ENCODE data around the gene ARAP2. TPM values are rescaled to one million over a fixed set of nuclear protein-coding genes. Genes with fewer than 3 reads are reported as not detected.
"Not testable (repeated sequence)": the region's sequence is repeated elsewhere in the genome, so short reads cannot be mapped to it uniquely, and the experiment has no call there.

ARAP2 gene
- total RNA-seq, 1 donor from 2014 or later = 37.5 TPM

- intact Hi-C loops (cut with micrococcal nuclease) = no loop called here
Measured at GRCh38 chr4:36192922-36193321, 51.4 kb downstream of the ARAP2 start.

GRCh38 chr4:36189511-36190226 lies 54.6 kb downstream of the ARAP2 start:
- intact Hi-C loops (cut with micrococcal nuclease) = no loop called here

DNA sequence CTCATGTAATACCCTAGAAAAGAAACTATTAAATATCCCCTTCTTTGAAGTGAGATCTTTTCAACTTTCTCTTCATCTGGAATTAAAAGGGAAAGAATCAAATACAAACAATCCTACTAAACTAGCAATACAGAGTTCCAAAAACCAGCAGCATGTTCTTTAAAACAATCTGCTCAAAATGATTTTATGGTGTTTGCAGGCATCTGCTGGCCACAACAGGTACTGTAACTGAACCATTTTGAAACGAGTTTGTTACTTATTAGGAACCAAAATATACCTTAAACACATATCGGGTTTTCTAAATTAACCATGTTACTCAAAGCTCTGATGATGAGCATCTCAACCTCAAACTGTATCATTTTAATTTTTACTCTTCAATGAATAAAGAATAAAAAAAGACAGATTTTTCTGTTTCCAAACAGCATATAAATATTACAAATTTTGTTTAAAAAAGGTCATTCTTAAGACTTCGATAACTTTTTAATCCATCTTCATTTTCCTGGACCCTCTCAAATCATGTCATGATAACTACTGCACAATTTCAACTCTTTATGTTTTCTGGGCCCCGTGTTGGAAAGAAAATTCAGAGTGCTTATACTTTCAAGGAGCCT lies 56.5 kb downstream of the ARAP2 start:
- intact Hi-C loops (cut with micrococcal nuclease) = no loop called here

- intact Hi-C loops (cut with micrococcal nuclease) = no loop called here
Measured at GRCh38 chr4:36183665-36184393, 60.5 kb downstream of the ARAP2 start.

DNA sequence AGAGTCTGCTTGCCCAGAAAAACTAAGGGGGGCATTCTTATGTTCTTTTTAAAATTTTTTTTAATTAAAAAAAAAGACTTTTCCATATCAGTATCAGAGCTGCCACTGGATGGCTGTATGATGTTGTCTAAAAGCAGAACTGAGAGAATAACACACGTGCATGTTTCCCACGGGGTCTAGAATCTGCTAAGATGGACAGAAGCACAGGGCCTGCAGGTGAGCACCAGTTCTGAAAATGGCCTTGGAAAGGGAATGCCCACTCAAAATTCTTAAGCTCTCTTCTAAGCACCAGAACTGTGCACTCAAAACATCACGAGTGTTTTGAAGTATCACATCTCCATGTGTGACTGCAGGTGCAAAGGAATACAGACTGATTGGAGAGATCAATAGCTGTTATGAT lies 61.1 kb downstream of the ARAP2 start:
- intact Hi-C loops (cut with micrococcal nuclease) = no loop called here

DNA sequence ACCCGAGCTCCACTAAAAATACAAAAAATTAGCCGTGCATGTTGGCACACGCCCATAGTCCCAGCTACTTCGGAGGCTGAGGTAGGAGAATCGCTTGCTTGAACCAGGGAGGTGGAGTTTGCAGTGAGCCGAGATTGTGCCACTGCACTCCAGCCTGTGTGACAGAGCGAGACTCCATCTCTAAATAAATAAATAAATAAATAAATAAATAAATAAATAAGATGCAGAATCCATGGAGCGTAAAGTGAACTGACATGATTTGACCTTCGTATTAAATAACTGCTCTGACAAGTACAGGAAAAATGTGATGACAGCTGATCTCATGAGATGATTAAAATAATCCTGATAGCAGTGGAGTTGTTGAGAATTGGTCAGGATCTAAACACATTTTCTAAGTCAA lies 62.0 kb downstream of the ARAP2 start:
- intact Hi-C loops (cut with micrococcal nuclease) = not testable (repeated sequence)

GRCh38 chr4:36180206-36180605 lies 64.1 kb downstream of the ARAP2 start:
- intact Hi-C loops (cut with micrococcal nuclease) = no loop called here

DNA sequence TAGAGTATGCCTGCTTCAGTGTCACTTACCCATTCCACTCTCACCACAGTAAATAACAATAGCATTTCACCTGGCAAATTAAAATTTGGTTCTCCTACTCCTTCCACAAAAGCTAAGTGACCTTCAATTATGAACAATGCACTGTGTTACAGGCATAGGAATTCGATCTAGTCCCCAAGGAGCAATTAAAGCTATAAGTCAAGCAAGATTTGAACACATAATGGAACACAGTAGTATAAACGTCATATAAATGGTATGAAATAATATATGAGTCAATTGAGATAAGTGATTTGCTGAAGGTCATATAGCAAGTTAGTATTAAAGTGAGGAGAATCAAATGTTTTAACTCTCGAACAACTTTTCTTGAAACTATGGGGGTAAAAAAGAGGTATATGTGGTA lies 65.8 kb downstream of the ARAP2 start:
- intact Hi-C loops (cut with micrococcal nuclease) = no loop called here

DNA sequence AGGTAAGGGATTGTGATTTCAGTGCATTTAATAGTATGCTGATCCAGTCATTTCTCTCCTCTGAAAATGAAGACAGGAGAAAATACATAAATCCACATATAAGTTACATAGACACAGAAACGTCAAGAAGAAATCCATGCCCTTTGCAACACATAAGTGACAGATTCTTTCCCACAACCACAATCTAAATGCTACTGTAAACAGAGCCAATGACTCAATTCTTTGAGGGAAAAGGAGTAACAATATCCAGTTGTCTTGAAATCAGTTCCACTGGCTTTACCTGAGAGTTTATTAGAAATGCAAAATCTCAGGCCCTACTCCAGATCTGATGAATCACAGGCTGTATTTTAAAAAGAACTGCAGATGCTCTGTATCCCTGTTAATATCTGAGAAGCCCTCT lies 66.4 kb downstream of the ARAP2 start:
- intact Hi-C loops (cut with micrococcal nuclease) = no loop called here

DNA sequence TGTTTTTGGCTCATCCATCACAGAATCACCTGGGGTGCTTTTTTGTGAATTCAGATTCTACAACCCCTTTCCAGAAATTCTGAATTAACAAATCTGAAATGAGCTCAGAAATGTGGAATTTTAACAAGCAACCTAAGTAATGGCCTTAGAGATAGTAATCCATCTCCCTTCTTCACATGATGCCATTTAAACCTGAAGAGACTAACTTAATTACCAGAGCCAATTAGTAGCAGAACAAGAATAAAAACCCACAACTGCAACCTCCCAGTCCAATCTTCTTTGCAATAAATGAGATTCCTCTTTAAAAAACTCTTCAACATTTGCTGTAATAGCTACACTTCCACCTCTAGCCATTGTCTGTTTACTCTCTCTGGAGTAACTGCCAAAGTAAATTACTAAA lies 69.7 kb downstream of the ARAP2 start:
- intact Hi-C loops (cut with micrococcal nuclease) = no loop called here

GRCh38 chr4:36173905-36174304 lies 70.4 kb downstream of the ARAP2 start:
- intact Hi-C loops (cut with micrococcal nuclease) = no loop called here

GRCh38 chr4:36172656-36173055 lies 71.7 kb downstream of the ARAP2 start:
- intact Hi-C loops (cut with micrococcal nuclease) = no loop called here

DNA sequence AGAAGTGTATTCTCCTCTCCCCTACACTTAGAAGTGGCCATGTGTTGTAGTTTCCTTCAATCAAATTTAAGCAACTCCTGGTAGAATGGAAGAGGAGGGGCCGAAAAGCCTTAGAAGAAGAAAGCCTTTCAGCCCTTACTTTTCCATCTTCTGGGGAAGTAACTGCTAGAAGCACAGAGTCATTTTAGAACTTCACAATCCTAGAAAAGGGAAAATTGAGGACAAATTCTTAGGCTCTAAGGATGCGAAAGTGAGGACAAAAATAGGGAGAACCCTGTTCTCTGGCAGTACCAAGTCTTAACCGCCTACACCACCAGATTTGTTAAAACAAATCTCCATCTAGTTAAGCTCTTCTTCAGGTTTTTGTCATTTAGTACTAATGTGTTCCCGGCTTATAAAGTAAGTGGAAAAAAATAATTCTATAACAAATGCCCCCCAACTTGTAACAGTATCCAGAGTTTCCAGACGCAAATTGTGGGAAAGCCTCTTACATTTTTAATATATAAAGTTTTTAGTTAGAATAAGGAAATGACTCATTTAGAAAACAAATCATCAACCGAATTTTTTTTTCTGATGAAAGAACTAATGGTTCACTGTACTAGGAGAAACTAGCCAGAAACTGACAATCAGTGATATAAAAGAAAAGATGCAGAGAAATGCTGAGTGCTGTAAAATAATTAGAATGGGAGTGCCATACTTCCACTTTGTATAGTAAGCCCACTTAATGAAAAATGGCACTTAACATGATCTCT lies 76.0 kb downstream of the ARAP2 start:
- intact Hi-C loops (cut with micrococcal nuclease) = no loop called here

DNA sequence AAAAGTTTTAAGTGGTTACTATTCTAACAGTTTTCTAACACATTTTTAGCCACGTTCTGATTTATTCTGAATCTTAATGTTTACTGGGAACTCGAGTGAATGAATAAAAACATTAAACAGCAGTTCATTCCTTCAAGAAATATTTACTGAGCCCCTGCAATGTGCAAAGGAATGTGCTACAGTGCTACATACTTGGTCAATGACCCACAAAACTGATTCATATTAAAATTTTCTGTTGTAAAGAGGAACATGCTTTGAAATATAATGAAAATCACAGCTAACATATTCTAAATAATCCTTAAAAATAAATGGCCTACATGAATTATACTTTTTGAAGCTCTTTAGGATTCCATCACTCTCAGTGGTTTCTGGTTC lies 78.7 kb downstream of the ARAP2 start:
- intact Hi-C loops (cut with micrococcal nuclease) = no loop called here

DNA sequence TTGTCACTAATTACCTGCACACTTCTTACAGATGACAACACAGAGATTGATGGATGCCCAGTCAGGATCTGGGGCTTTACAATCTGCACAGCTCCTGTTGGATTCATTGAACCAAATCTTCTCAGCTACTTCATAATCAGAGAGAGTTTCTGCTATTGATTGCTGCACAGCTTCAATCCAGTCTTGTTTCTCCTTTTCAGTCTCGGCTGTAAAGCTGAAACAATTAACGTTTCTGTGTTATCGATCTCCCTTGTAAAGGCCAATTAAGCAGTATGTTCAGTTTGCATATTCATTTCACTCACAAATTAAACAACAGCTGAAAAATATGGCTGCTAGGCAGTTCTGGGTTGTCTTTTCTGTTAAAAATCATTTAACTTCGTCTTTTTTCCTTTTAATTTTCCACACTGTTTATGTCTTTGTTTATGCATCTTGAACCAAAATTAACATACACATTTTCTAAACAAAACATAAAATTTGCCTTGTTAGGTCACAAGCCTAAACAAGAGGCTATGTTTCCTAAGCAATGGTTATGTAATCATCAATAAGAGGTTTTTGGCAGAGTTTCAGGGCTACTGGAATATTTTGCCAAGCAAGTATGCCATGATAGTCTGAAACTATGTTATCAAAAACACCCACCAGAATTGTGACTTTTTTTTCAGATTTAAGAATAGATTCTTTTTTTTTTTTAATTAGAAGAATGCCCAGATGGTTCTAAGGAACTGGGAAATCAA lies 79.2 kb downstream of the ARAP2 start:
- intact Hi-C loops (cut with micrococcal nuclease) = no loop called here

GRCh38 chr4:36163198-36163597 lies 81.1 kb downstream of the ARAP2 start:
- intact Hi-C loops (cut with micrococcal nuclease) = no loop called here

DNA sequence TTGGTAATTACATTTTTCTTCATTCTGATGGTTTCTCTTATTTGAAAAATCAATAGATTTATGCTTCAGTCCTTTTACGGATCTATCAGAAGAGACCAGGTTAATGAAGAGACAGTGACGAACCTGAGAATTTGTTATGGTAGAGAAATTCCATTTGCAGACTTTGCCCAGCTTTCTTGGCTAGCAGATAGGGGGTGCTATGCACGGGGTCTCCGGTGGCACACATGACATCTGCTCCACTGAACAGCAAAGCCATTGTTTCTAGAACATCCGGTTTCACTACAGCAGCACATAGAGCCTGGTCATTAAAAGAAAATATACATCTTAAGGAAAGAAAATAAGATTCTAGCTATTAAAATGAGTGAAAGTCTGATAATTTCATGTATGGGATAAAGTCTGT lies 85.1 kb downstream of the ARAP2 start:
- intact Hi-C loops (cut with micrococcal nuclease) = no loop called here

DNA sequence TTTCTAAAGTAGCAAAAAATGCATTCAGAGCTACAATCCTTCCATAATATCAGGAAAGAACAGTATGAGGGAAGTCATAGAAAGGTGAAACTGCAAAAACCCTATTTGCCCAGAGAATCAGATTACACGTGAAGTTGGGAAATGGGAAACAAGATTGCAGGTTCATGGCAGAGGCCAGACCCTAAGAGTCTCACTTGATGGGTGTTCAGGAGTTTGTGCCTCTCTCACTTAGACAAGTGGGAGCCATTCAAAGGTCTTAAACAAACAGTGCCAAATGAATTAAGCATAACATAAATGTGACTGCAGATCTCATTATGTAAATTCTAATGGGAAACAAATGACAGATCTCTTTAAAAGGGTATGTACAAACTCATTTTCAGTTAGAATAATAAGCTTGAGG lies 91.6 kb downstream of the ARAP2 start:
- intact Hi-C loops (cut with micrococcal nuclease) = no loop called here

GRCh38 chr4:36142504-36142903 lies 101.8 kb downstream of the ARAP2 start:
- intact Hi-C loops (cut with micrococcal nuclease) = no loop called here

DNA sequence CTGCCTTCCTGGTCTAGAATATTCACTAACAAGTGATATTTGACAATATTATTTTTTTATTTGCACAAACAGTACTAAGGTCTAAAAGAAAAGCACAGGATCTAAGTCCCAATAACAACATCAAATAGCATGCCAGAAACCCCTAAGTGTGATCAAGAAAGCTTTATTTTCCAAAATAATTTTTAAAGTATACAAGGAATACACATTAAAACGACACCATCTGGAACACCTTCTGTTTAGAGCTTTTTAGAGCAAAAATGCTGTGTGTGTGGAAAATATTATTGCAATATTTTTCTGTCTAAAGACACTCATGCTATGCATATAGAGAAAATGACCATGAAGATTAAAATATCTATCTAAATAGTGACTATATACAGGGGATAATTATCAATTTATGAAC lies 103.1 kb downstream of the ARAP2 start:
- intact Hi-C loops (cut with micrococcal nuclease) = no loop called here

- intact Hi-C loops (cut with micrococcal nuclease) = no loop called here
Measured at GRCh38 chr4:36140421-36140820, 103.9 kb downstream of the ARAP2 start.
